NCI-H226 (cell line): ENCODE results near the gene RNF213.
"Not testable (repeated sequence)": the region's sequence is repeated elsewhere in the genome, so short reads cannot be mapped to it uniquely, and the experiment has no call there.

Experiments
- DNase-seq: peaks from one replicate; pipeline ENCODE4 v3.0.0-alpha.2; 2015

RNF213 gene

GRCh38 chr17:80274331-80274730 lies 13.7 kb downstream of the RNF213 start:
- DNase-seq, result no peak

DNA sequence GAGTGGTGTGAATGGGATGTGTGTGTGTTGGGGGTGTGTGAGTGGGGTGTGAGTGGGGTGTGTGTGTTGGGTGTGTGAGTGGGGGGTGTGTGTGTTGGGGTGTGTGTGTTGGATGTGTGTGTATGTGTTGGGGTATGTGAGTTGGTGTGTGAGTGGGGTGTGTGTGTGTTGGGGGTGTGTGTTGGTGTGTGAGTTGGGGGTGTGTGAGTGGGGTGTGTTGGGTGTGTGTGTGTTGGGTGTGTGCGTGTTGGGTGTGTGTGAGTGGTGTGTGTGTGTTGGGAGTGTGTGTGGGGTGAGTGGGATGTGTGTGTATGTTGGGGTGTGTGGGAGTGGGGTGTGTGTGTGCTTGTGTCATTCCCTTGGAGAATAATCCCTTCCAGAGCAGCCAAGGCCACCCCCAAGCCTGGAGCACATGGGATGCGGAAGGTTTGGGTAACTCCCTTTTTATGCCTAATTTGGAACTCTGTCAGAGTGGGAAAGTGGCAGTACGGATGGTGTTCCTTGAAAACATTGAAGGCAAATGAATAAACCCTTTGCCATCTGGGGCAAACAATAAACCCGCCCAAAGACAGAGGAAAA lies 14.3 kb downstream of the RNF213 start:
- no peak for DNase-seq

GRCh38 chr17:80275857-80276256 lies 15.2 kb downstream of the RNF213 start:
- not testable (repeated sequence) for DNase-seq

GRCh38 chr17:80277751-80278671 lies 17.4 kb downstream of the RNF213 start:
- peak; percentile 73 for DNase-seq

GRCh38 chr17:80279895-80280294 lies 19.2 kb downstream of the RNF213 start:
- DNase-seq, result peak; percentile 70

DNA sequence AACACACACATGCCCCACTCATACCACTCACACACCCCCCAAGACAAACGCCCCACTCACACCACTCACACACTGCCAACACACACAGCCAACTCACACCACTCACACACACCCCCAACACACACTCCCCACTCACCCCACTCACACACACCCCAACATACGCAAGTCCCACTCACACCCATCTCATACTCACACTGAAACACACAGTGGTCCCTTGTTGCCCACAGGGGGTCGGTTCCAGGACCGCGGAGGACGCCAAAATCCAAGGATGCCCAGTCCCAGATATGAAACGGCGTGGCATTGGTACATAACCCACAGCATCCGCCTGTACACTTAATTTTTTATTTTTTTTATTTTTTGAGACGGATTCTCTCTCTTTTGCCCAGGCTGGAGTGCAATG lies 20.9 kb downstream of the RNF213 start:
- DNase-seq, result no peak

DNA sequence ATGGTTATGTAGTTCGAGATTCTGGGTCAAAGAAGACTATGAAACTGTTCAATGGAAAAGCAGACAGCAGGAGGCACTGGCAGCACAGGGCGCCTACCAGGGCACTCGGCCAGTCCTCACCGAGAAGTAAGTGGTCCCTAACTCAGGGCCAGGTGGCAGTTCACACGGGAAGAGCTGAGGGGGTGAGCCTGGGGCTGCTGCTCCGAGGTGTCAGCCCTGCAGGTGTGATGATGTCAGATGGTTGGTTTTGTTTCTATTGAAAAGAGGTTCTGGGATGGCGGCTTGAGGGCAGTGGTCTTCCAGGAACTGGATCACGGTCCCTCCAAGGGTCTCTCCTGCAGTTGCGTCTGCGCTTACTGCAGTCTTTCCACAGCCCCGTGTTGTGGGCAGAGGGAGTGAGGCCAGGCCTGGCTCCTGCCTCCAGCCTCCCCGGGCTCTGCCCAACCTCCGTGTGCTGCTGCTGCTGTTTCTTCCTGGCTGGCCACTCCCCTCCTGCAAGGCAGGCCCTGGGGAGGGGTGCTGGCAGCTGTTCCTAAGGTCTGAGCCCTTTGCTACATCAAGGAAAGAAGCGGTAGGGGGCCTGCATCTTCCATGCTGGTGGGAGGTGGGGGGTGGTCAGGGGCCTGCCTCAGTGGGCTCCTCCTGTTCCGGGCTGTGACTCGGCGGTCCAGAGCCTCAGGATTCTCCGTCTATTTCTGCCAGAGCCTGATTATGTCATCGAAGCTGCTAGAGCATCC lies 22.6 kb downstream of the RNF213 start:
- DNase-seq, result no peak

DNA sequence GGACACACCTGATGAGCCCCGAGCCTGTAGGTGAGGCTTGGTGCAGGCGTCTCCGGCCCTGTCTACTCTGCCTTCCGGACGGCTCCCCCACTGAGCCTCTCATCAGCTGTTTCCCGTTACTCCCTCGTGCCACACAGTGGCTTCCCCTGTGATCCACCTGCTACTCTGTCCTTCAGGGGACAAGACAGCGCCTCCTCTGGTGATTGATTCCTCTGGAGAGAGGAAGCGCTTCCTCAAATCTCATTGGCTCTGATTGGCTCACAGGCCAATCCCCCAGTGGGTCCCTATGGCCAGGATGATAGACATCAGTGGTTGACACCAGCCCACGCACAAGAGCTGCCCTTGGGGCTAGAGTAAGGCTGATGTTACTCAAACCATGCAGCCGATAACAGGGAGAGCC lies 24.0 kb downstream of the RNF213 start:
- no peak for DNase-seq

GRCh38 chr17:80285237-80285920 lies 24.7 kb downstream of the RNF213 start:
- no peak for DNase-seq

- no peak for DNase-seq
These were observed 25.9 kb downstream of the RNF213 start for GRCh38 chr17:80286638-80286960.

DNA sequence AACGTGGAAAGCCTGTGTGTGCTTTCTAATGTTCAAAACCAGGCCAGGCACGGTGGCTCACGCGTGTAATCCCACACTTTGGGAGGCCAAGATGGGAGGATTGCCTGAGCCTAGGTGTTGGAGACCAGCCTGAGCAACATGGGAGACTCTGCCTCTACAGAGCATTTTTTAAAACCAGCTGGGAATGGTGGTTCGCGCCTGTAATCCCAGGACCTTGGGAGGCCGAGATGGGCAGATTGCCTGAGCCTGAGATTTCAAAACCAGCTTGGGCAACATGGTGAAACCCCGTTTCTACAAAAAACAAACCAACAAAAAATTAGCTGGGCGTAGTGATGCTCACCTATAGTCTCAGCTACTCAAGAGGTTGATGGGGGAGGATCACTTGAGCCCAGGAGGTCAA lies 26.4 kb downstream of the RNF213 start:
- no peak for DNase-seq

DNA sequence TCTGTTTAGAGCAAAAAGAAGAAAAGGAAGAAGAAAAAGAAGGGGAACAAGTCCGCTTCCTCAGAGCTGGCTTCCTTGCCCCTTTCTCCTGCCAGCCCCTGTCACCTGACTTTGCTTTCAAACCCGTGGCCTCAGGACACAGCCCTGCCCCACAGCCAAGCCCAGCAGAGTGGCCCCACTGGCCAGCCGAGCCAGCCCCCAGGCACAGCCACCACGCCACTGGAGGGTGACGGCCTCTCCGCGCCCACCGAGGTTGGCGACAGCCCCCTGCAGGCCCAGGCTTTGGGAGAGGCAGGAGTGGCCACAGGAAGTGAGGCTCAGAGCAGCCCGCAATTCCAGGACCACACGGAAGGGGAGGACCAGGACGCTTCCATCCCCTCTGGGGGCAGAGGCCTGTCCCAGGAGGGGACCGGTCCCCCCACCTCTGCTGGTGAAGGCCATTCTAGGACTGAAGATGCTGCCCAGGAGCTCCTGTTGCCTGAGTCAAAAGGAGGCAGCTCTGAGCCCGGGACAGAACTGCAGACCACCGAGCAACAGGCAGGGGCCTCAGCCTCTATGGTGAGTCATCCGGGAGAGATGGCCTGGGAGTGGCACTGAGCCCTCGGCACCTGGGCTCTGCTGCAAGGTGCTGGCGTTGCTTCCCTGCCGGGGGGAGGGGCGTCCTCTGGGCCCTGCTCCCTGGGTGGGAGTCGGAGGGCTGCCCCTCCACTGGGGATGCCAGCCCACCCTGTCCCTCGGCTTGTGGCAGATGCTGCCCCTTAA lies 27.3 kb downstream of the RNF213 start:
- no peak for DNase-seq

GRCh38 chr17:80289616-80290015 lies 29.0 kb downstream of the RNF213 start:
- no peak for DNase-seq

DNA sequence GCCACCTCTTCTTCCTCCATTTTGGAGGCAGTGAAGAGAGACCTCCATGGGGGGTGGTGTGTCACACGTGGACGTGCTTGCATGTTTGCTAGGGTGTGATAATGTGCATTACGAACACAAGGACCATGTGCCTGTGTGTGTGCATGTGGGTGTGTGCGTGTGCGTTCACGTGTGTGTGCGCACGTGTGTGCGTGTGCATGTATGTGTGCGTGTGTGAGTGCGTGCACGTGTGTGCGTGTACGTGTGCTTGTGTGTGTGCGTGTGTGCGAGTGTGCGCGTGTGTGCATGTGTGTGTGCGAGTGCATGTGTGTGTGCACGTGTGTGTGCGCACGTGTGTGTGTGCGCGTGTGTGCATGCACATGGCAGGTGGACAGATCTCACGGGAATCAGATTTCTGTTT lies 29.5 kb downstream of the RNF213 start:
- DNase-seq, result no peak

DNA sequence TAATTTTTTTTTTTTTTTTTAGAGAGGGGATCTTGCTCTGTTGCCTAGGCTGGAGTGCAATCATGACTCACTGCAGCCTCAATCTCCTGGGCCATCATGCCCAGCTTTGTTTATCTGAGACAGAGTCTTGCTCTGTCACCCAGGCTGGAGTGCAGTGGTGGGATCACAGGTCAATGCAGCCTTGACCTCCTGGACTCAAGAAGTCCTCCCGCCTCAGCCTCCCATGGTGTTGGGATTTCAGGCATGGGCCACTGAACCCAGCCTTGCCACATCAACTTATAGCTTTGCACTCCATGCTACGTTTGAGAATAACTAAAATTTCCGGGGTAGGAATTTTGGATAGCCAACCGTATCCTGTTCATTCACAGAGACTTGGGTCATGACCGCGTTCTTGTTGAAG lies 30.6 kb downstream of the RNF213 start:
- no peak for DNase-seq

GRCh38 chr17:80291691-80292487 lies 31.2 kb downstream of the RNF213 start:
- DNase-seq, result no peak

DNA sequence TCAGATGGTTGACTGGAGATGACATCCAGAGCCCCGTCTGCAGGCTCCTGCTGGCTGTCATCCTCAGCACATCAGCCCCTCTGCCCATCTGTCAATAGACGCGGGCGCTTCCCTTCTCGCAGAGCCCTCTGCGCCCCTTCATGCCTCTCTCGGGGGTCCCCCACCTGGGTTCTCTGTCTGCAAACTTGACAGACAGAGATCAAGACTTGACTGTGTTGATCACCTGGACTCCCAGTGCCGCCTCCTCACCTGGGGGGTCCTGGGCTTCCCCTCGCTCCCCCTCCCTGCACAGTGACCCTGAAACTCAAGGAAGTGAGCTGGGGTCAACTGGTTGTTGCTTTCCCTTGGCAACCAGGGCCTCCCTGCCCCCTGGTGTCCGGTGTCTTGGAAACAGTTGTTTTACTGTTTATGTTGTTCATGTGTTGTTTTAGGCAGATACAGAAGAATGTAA lies 31.9 kb downstream of the RNF213 start:
- no peak for DNase-seq

GRCh38 chr17:80294210-80294609 lies 33.6 kb downstream of the RNF213 start:
- no peak for DNase-seq

DNA sequence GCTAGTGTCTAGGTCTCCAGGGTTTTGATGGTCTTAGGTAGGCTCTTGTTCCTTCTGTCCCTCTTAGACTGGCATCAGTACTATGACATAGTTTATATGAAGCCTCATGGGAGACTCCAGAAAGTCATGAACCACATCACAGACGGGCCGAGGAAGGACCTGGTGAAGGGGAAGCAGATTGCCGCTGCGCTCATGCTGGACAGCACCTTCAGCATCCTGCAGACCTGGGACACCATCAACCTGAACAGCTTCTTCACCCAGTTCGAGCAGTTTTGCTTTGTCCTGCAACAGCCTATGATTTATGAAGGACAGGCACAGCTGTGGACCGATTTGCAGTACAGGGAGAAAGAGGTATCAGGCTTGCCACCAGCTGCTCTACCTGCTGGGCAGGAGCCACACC lies 34.0 kb downstream of the RNF213 start:
- DNase-seq, result no peak

GRCh38 chr17:80295146-80295545 lies 34.5 kb downstream of the RNF213 start:
- no peak for DNase-seq

GRCh38 chr17:80295559-80295958 lies 34.9 kb downstream of the RNF213 start:
- DNase-seq, result no peak

DNA sequence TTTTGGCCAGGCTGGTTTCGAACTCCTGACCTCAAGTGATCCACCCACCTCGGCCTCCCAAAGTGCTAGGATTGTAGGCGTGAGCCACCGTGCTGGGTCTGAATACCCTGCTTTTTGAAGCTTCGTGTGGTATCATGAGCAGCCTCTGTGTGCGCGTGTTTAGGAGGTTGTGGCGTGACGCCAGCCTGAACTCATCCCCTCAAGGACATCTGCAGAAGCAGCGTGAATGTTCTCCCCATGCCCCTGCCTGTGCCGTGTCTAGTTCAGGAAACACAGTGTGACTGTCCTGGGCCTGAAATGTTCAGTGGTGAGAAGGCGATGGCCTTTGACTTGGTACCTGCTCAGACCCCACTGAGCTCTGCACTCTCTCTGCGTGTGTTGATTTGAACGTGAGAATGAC lies 35.6 kb downstream of the RNF213 start:
- no peak for DNase-seq
